Left lobe of liver (tissue), 2 donors: Measurements from ENCODE around the gene OR1L6. TPM values are rescaled to one million over a fixed set of nuclear protein-coding genes. Genes with fewer than 3 reads are reported as not detected.

Experiments
- ATAC-seq: fragments of 200-7000 bp; cut with Tn5 transposase; one replicate; pipeline ENCODE4 v1.9.1; 2020; ENCODE audit warnings: mild to moderate bottlenecking, moderate library complexity
- DNase-seq: peaks from one replicate; pipeline ENCODE4 v3.0.0-alpha.2; 2020; ENCODE audit warnings: low spot score
- total RNA-seq: library from RNA; stranded (reverse); gene quantifications from one replicate; pipeline ENCODE4 v1.2.1, GENCODE V29; 2021
- donor health status: DM: no; HTN: no; CAD: no; lungs with moderate emphysema.
- donor health status: DM: no; HTN: yes; CAD: no.

OR1L6 gene
- total RNA-seq, result not detected

GRCh38 chr9:122742003-122742402 is at the start of gene OR1L6:
TSS of gene OR1L6 (plus strand) at chr9:122742303. CDS start at chr9:122749848, 7,545 bp downstream.
- ATAC-seq (no peak), DNase-seq (no peak)

GRCh38 chr9:122695696-122696095 is 46.4 kb upstream of the OR1L6 start:
- ATAC-seq (no peak), DNase-seq (no peak)

GRCh38 chr9:122718038-122718437 is 24.1 kb upstream of the OR1L6 start:
- DNase-seq (no peak), ATAC-seq (no peak)

- DNase-seq, result no peak
Observed at GRCh38 chr9:122719218-122719617, 22.9 kb upstream of the OR1L6 start.

GRCh38 chr9:122723690-122724089 is 18.4 kb upstream of the OR1L6 start, which contains the start of gene OR1L4:
TSS of gene OR1L4 (plus strand) at chr9:122723990. CDS start at chr9:122723990, 0 bp downstream.
- DNase-seq (no peak), ATAC-seq (no peak)

More at GRCh38 chr9:122719218-122719617, 22.9 kb upstream of the OR1L6 start:
- no peak for ATAC-seq

GRCh38 chr9:122754825-122755224 is 12.7 kb downstream of the OR1L6 start:
- no peak for ATAC-seq
- no peak for DNase-seq

- ATAC-seq, result no peak
- DNase-seq, result no peak
Observed at GRCh38 chr9:122767817-122768216, 25.7 kb downstream of the OR1L6 start.

- ATAC-seq, result no peak
Observed at GRCh38 chr9:122777052-122777451, 34.9 kb downstream of the OR1L6 start.

GRCh38 chr9:122777935-122778627 is 36.0 kb downstream of the OR1L6 start:
- ATAC-seq (no peak), DNase-seq (no peak)

More at GRCh38 chr9:122777052-122777451, 34.9 kb downstream of the OR1L6 start:
- no peak for DNase-seq

- ATAC-seq, result no peak
Observed at GRCh38 chr9:122779181-122779580, 37.1 kb downstream of the OR1L6 start.

GRCh38 chr9:122780026-122780425 is 37.9 kb downstream of the OR1L6 start:
- DNase-seq (no peak), ATAC-seq (no peak)

More at GRCh38 chr9:122779181-122779580, 37.1 kb downstream of the OR1L6 start:
- no peak for DNase-seq

- ATAC-seq (no peak), DNase-seq (no peak)
Observed at GRCh38 chr9:122781671-122782070, 39.6 kb downstream of the OR1L6 start.

GRCh38 chr9:122785269-122785668 is 43.2 kb downstream of the OR1L6 start:
- DNase-seq (no peak), ATAC-seq (no peak)

GRCh38 chr9:122786338-122786737 is 44.2 kb downstream of the OR1L6 start:
- ATAC-seq (no peak), DNase-seq (no peak)

GRCh38 chr9:122788831-122789230 is 46.7 kb downstream of the OR1L6 start, which contains the start of gene OR5C1:
TSS of gene OR5C1 (plus strand) at chr9:122788933. CDS start at chr9:122788933, 0 bp downstream.
- DNase-seq, result peak; percentile 30
- ATAC-seq, result no peak

GRCh38 chr9:122789256-122790046 is 47.3 kb downstream of the OR1L6 start:
- no peak for ATAC-seq
- DNase-seq, result no peak

- ATAC-seq (no peak), DNase-seq (no peak)
Observed at GRCh38 chr9:122791872-122792669, 50.0 kb downstream of the OR1L6 start.

GRCh38 chr9:122797316-122798063 is 55.4 kb downstream of the OR1L6 start:
- no peak for ATAC-seq

More at GRCh38 chr9:122797316-122798063, 55.4 kb downstream of the OR1L6 start:
- DNase-seq, result no peak
